ENCODE measurements around the gene RTN1.

- no peak for TF ChIP-seq CTCF (IDR thresholded peaks at IDR 0.05 in 8 of 11, conservative IDR thresholded peaks at IDR 0.05 in 3 of 11)
- no peak for TF ChIP-seq POLR2A (IDR thresholded peaks at IDR 0.05)
Observed at GRCh38 chr14:59849411-59850130, 21.0 kb downstream of the RTN1 start.

All from spleen (tissue), 7 donors.